Uterus (tissue), 4 donors: Measurements from ENCODE around the gene RSAD2. TPM values are rescaled to one million over a fixed set of nuclear protein-coding genes. Genes with fewer than 3 reads are reported as not detected.

Source experiments
- DNase-seq, 2 donors: peaks; one replicate each; pipeline ENCODE4 v3.0.0-alpha.2; 2019 to 2020
- H3K27ac ChIP-seq, 2 donors: fragments of 200-600 bp; sonication (generic); 1 replicate in 1 of 2; 2 replicates in 1 of 2; pipeline ENCODE4 v1.5.1; 2016 to 2018
- H3K27me3 ChIP-seq, 2 donors: fragments of 200-600 bp; sonication (generic); one replicate each; pipeline ENCODE4 v1.5.1; 2018 to 2019; ENCODE audit warnings: control low read depth in 1 of 2
- H3K36me3 ChIP-seq, 2 donors: fragments of 200-600 bp; sonication (generic); one replicate each; pipeline ENCODE4 v1.5.1; 2019; ENCODE audit warnings: control low read depth in 1 of 2
- H3K4me1 ChIP-seq, 2 donors: fragments of 200-600 bp; sonication (generic); one replicate each; pipeline ENCODE4 v1.5.1; 2018 to 2019; ENCODE audit warnings: control low read depth in 1 of 2
- H3K4me3 ChIP-seq, 2 donors: fragments of 200-600 bp; sonication (generic); 1 replicate in 1 of 2; 2 replicates in 1 of 2; pipeline ENCODE4 v1.5.1; 2018 to 2019; ENCODE audit warnings: mild to moderate bottlenecking in 1 of 2
- H3K9me3 ChIP-seq, 2 donors: fragments of 200-600 bp; sonication (generic); one replicate each; pipeline ENCODE4 v1.5.1; 2019; ENCODE audit warnings: control low read depth in 1 of 2
- CTCF ChIP-seq, 4 experiments: fragments of 200-600 bp in 2 of 4; fragments of 450-650 bp in 2 of 4; sonication (generic) in 2 of 4; IDR thresholded peaks; one replicate each; pipeline ENCODE4 v1.5.1; 2016 to 2019; ENCODE audit warnings: antibody characterized with exemption in 4 of 4, mild to moderate bottlenecking in 2 of 4, moderate library complexity in 1 of 4
- POLR2A ChIP-seq, 2 donors: fragments of 450-650 bp; IDR thresholded peaks; one replicate each; pipeline ENCODE4 v1.6.1; 2016; ENCODE audit warnings: antibody characterized with exemption in 2 of 2, mild to moderate bottlenecking in 1 of 2, moderate library complexity in 1 of 2
- intact Hi-C: fragments of 100-400 bp; cut with DNase I; formaldehyde crosslinking; loops from one replicate; pipeline ENCODE4 v1.15.1; 2023; ENCODE audit warnings: low total_unique reads
- total RNA-seq, 4 donors: library from RNA; depleted of rRNA in 3 of 4; stranded (reverse); fragments of >200 nt in 3 of 4; gene quantifications; one replicate each; pipeline versions ENCODE4 v1.1.0 to v1.2.4, GENCODE V29; 2014 to 2023
- donor health status: DM: yes; HTN: yes; CAD: no.

Gene RSAD2
- total RNA-seq, 4 donors from 2014 or later: 0.29 to 14.7 (median 6.3) TPM

- Histone ChIP-seq H3K27me3 (no peaks in the 10 kb centered on the region), H3K4me1 (peaks cover 0 to 16% of the 10 kb centered on the region in 2 donors), H3K36me3 (no peaks in the 10 kb centered on the region), H3K4me3 (no peak overlapping the region), H3K9me3 (no peaks in the 10 kb centered on the region), H3K27ac (peak overlapping the region in 1 of 2 donors; percentile 42)
- intact Hi-C loops: no loop called here
- no peak for DNase-seq
- TF ChIP-seq CTCF (IDR thresholded peaks at IDR 0.05): no peak
- no peak for TF ChIP-seq POLR2A (IDR thresholded peaks at IDR 0.05)
These were observed 44.7 kb downstream of the RSAD2 start for GRCh38 chr2:6922201-6922656.

GRCh38 chr2:6923319-6923718, 45.7 kb downstream of the RSAD2 start:
- DNase-seq: no peak
- no peak for TF ChIP-seq POLR2A (IDR thresholded peaks at IDR 0.05)
- no peak for TF ChIP-seq CTCF (IDR thresholded peaks at IDR 0.05)
- intact Hi-C loops: no loop called here
- Histone ChIP-seq H3K36me3 (no peaks in the 10 kb centered on the region), H3K9me3 (no peaks in the 10 kb centered on the region), H3K4me3 (no peak overlapping the region), H3K27me3 (no peaks in the 10 kb centered on the region), H3K27ac (no peak overlapping the region), H3K4me1 (peaks cover 0 to 16% of the 10 kb centered on the region in 2 donors)

GRCh38 chr2:6924101-6924923, 46.7 kb downstream of the RSAD2 start:
- no peaks in the 10 kb centered on the region for H3K9me3 ChIP-seq
- peaks cover 0 to 10% of the 10 kb centered on the region in 2 donors for H3K4me1 ChIP-seq
- H3K27ac ChIP-seq: peak overlapping the region in 1 of 2 donors; percentile 33
- no peaks in the 10 kb centered on the region for H3K36me3 ChIP-seq
- intact Hi-C loops: no loop called here
- H3K4me3 ChIP-seq: no peak overlapping the region
- no peak for DNase-seq
- no peaks in the 10 kb centered on the region for H3K27me3 ChIP-seq
- TF ChIP-seq POLR2A (IDR thresholded peaks at IDR 0.05): no peak
- no peak for TF ChIP-seq CTCF (IDR thresholded peaks at IDR 0.05)

GRCh38 chr2:6924924-6925409, 47.4 kb downstream of the RSAD2 start:
- no peak for DNase-seq
- Histone ChIP-seq H3K4me3 (no peak overlapping the region), H3K4me1 (peaks cover 0 to 8% of the 10 kb centered on the region in 2 donors), H3K27me3 (no peaks in the 10 kb centered on the region), H3K27ac (peak overlapping the region; percentile 33 to 63), H3K36me3 (no peaks in the 10 kb centered on the region), H3K9me3 (no peaks in the 10 kb centered on the region)
- TF ChIP-seq CTCF (IDR thresholded peaks at IDR 0.05): no peak
- TF ChIP-seq POLR2A (IDR thresholded peaks at IDR 0.05): no peak
- intact Hi-C loops: no loop called here

- no peaks in the 10 kb centered on the region for H3K36me3 ChIP-seq
- DNase-seq: no peak
- H3K27ac ChIP-seq: peak overlapping the region; percentile 40 to 63
- no peaks in the 10 kb centered on the region for H3K9me3 ChIP-seq
- no peaks in the 10 kb centered on the region for H3K27me3 ChIP-seq
- intact Hi-C loops: no loop called here
- TF ChIP-seq CTCF (IDR thresholded peaks at IDR 0.05) (no peak), POLR2A (IDR thresholded peaks at IDR 0.05) (no peak)
- H3K4me3 ChIP-seq: no peak overlapping the region
- H3K4me1 ChIP-seq: peaks cover 0 to 5% of the 10 kb centered on the region in 2 donors
These were observed 48.6 kb downstream of the RSAD2 start for GRCh38 chr2:6926071-6926732.
